Endometrial microvascular endothelial cells (primary cell): ENCODE results near the gene USP43. TPM values are rescaled to one million over a fixed set of nuclear protein-coding genes. Genes with fewer than 3 reads are reported as not detected.
"Not testable (repeated sequence)": the region's sequence is repeated elsewhere in the genome, so short reads cannot be mapped to it uniquely, and the experiment has no call there.

Experiments used
- in situ Hi-C: cut with HindIII; loops from 2 replicates; pipeline ENCODE4 v1.10.0; 2017; ENCODE audit warnings: low sequenced_read_pairs, low pct_unique_long_range_greater_than_20kb; ENCODE audit errors: inconsistent ontology term
- total RNA-seq: library from RNA; depleted of rRNA; stranded (reverse); fragments of >200 nt; gene quantifications from one replicate; pipeline ENCODE4 v1.2.3, GENCODE V29; 2015; ENCODE audit errors: inconsistent ontology term

Gene USP43
- total RNA-seq, 1 donor from 2014 or later: not detected

- in situ Hi-C loops: no loop called here
Measured at GRCh38 chr17:9647014-9647413, 1.7 kb downstream of the USP43 start.

GRCh38 chr17:9648521-9649110, 3.3 kb downstream of the USP43 start:
- in situ Hi-C loops: no loop called here

GRCh38 chr17:9658593-9659211, 13.4 kb downstream of the USP43 start:
- in situ Hi-C loops: no loop called here

GRCh38 chr17:9661027-9661426, 15.7 kb downstream of the USP43 start:
- in situ Hi-C loops: no loop called here

GRCh38 chr17:9663511-9663910, 18.2 kb downstream of the USP43 start:
- in situ Hi-C loops: not testable (repeated sequence)

GRCh38 chr17:9666461-9667050, 21.2 kb downstream of the USP43 start:
- in situ Hi-C loops: no loop called here

GRCh38 chr17:9668517-9668916, 23.2 kb downstream of the USP43 start:
- in situ Hi-C loops: no loop called here

GRCh38 chr17:9669551-9670008, 24.3 kb downstream of the USP43 start:
- in situ Hi-C loops: no loop called here

GRCh38 chr17:9670596-9670995, 25.3 kb downstream of the USP43 start:
- in situ Hi-C loops: no loop called here

- in situ Hi-C loops: no loop called here
Measured at GRCh38 chr17:9671559-9671958, 26.2 kb downstream of the USP43 start.

GRCh38 chr17:9672266-9672665, 26.9 kb downstream of the USP43 start:
- in situ Hi-C loops: no loop called here

- in situ Hi-C loops: no loop called here
Measured at GRCh38 chr17:9672691-9673090, 27.4 kb downstream of the USP43 start.

GRCh38 chr17:9676084-9676483, 30.8 kb downstream of the USP43 start:
- in situ Hi-C loops: no loop called here

GRCh38 chr17:9676820-9677310, 31.5 kb downstream of the USP43 start:
- in situ Hi-C loops: no loop called here

GRCh38 chr17:9677411-9677810, 32.1 kb downstream of the USP43 start:
- in situ Hi-C loops: no loop called here

- in situ Hi-C loops: no loop called here
Measured at GRCh38 chr17:9677896-9678295, 32.6 kb downstream of the USP43 start.

- in situ Hi-C loops: no loop called here
Measured at GRCh38 chr17:9684955-9685621, 39.8 kb downstream of the USP43 start.

- in situ Hi-C loops: no loop called here
Measured at GRCh38 chr17:9693755-9694154, 48.4 kb downstream of the USP43 start.

GRCh38 chr17:9696279-9697044, 51.1 kb downstream of the USP43 start:
- in situ Hi-C loops: no loop called here
